IMR-90 (cell line): Measurements from ENCODE around the gene RTRAF. TPM values are rescaled to one million over a fixed set of nuclear protein-coding genes. Genes with fewer than 3 reads are reported as not detected.

Experiments used
- ATAC-seq: fragments of 200-7000 bp; cut with Tn5 transposase; 2 replicates; pipeline ENCODE4 v1.9.1; 2020; ENCODE audit warnings: low read depth, mild to moderate bottlenecking, moderate library complexity
- BruUV-seq: library from RNA; stranded (reverse); fragments of 400-500 nt; replicated peaks from 2 replicates; lab custom pipeline; 2021; lab: Mats Ljungman, UMichigan
- CTCF ChIA-PET: fragments of 300-600 bp; formaldehyde crosslinking; extraction: SDS; loops from one replicate; lab custom pipeline; 2021; ENCODE audit warnings: antibody characterized with exemption; lab: Yijun Ruan, JAX
- POLR2A ChIA-PET: fragments of 300-600 bp; sonication (Branson Sonifier 250); formaldehyde crosslinking; loops from one replicate; lab custom pipeline; 2022; ENCODE audit warnings: antibody characterized with exemption; ENCODE audit not compliant: unreplicated experiment; lab: Charles Lee
- DNase-seq: peaks from one replicate; pipeline ENCODE4 v3.0.0; 2013
- H2AFZ ChIP-seq: replicated peaks from 2 replicates; pipeline ENCODE3; 2013; ENCODE audit warnings: low read length, mild to moderate bottlenecking; ENCODE audit not compliant: poor library complexity
- H2AK5ac ChIP-seq: 2 replicates; pipeline ENCODE4 v1.6.1; 2013; ENCODE audit warnings: low read depth, low read length, inconsistent platforms
- H2AK9ac ChIP-seq: replicated peaks from 2 replicates; pipeline ENCODE3; 2013; ENCODE audit warnings: mild to moderate bottlenecking, low read depth, low read length, moderate library complexity; ENCODE audit not compliant: poor library complexity
- H2BK120ac ChIP-seq: 2 replicates; pipeline ENCODE4 v1.6.1; 2013; ENCODE audit warnings: low read depth, low read length, inconsistent platforms
- H2BK15ac ChIP-seq: 3 replicates; pipeline ENCODE4 v1.6.1; 2013; ENCODE audit warnings: low read depth, low read length, inconsistent platforms
- H2BK20ac ChIP-seq: 2 replicates; pipeline ENCODE4 v1.6.1; 2013; ENCODE audit warnings: low read depth, mild to moderate bottlenecking, inconsistent platforms, low read length, moderate library complexity
- H2BK5ac ChIP-seq: 2 replicates; pipeline ENCODE4 v1.6.1; 2013; ENCODE audit warnings: mild to moderate bottlenecking, low read depth, low read length, inconsistent platforms; ENCODE audit not compliant: poor library complexity, severe bottlenecking
- H3K14ac ChIP-seq: replicated peaks from 2 replicates; pipeline ENCODE4 v1.6.1; 2013; ENCODE audit warnings: low read depth, low read length, inconsistent platforms
- H3K18ac ChIP-seq: 2 replicates; pipeline ENCODE4 v1.6.1; 2013; ENCODE audit warnings: low read depth, low read length, control low read depth
- H3K23ac ChIP-seq: 2 replicates; pipeline ENCODE4 v1.6.1; 2013; ENCODE audit warnings: low read depth, low read length, inconsistent platforms
- H3K27ac ChIP-seq: 2 replicates; pipeline ENCODE4 v1.5.1; 2013; ENCODE audit warnings: mild to moderate bottlenecking, control low read depth, low read length; ENCODE audit not compliant: insufficient read depth
- H3K27me3 ChIP-seq: 2 replicates; pipeline ENCODE4 v1.6.1; 2013; ENCODE audit warnings: low read length; ENCODE audit not compliant: control insufficient read depth, insufficient read depth
- H3K36me3 ChIP-seq: 2 replicates; pipeline ENCODE4 v1.6.1; 2013; ENCODE audit warnings: low read length, mixed read lengths; ENCODE audit not compliant: control insufficient read depth, insufficient read depth
- H3K4ac ChIP-seq: 2 replicates; pipeline ENCODE4 v1.6.1; 2013; ENCODE audit warnings: low read depth, low read length, inconsistent platforms
- H3K4me1 ChIP-seq: 2 replicates; pipeline ENCODE4 v1.6.1; 2013; ENCODE audit warnings: low read length, mixed read lengths; ENCODE audit not compliant: control insufficient read depth, insufficient read depth
- H3K4me2 ChIP-seq: 2 replicates; pipeline ENCODE4 v1.6.1; 2013; ENCODE audit warnings: low read depth, mild to moderate bottlenecking, control low read depth, low read length, moderate library complexity
- H3K4me3 ChIP-seq: 2 replicates; pipeline ENCODE4 v1.5.1; 2013; ENCODE audit warnings: low read depth, mild to moderate bottlenecking, control low read depth, low read length, moderate library complexity; ENCODE audit not compliant: insufficient read depth
- H3K56ac ChIP-seq: 2 replicates; pipeline ENCODE4 v1.6.1; 2013; ENCODE audit warnings: low read length, inconsistent platforms; ENCODE audit not compliant: insufficient read depth; ENCODE audit errors: extremely low read depth
- H3K79me1 ChIP-seq, 2 experiments: 2 replicates each; pipeline ENCODE4 v1.6.1; 2013; ENCODE audit warnings: low read length in 2 of 2, inconsistent platforms in 1 of 2, low read depth in 1 of 2
- H3K9ac ChIP-seq: 2 replicates; pipeline ENCODE4 v1.6.1; 2013; ENCODE audit warnings: low read depth, low read length, control low read depth
- H3K9me1 ChIP-seq: 2 replicates; pipeline ENCODE4 v1.6.1; 2013; ENCODE audit warnings: low read length, inconsistent platforms; ENCODE audit not compliant: insufficient read depth
- H3K9me3 ChIP-seq: 2 replicates; pipeline ENCODE4 v1.6.1; 2013; ENCODE audit warnings: low read length; ENCODE audit not compliant: control insufficient read depth, insufficient read depth
- H4K20me1 ChIP-seq: 2 replicates; pipeline ENCODE4 v1.6.1; 2013; ENCODE audit warnings: low read length, inconsistent platforms; ENCODE audit not compliant: insufficient read depth
- H4K5ac ChIP-seq: 2 replicates; pipeline ENCODE4 v1.6.1; 2013; ENCODE audit warnings: mild to moderate bottlenecking, low read depth, low read length, control low read depth
- H4K8ac ChIP-seq, 2 experiments: 2 replicates each; pipeline ENCODE4 v1.6.1; 2013; ENCODE audit warnings: low read depth in 2 of 2, low read length in 2 of 2, control low read depth in 1 of 2, inconsistent platforms in 1 of 2
- H4K91ac ChIP-seq: 2 replicates; pipeline ENCODE4 v1.6.1; 2013; ENCODE audit warnings: low read depth, low read length, inconsistent platforms; ENCODE audit not compliant: insufficient read depth
- BHLHE40 ChIP-seq: fragments of 150-350 bp; IDR thresholded peaks from 2 replicates; pipeline ENCODE4 v1.6.1; 2016; ENCODE audit warnings: mild to moderate bottlenecking, low read depth, low read length
- CEBPB ChIP-seq: IDR thresholded peaks from 2 replicates; pipeline ENCODE4 v1.6.1; 2012; ENCODE audit warnings: low read depth, low read length, improper control_type of control experiment
- CHD1 ChIP-seq: IDR thresholded peaks from 2 replicates; pipeline ENCODE4 v1.6.1; 2012; ENCODE audit warnings: low read depth, low read length, improper control_type of control experiment
- FOS ChIP-seq: fragments of 150-350 bp; IDR thresholded peaks from 2 replicates; pipeline ENCODE4 v1.6.1; 2016; ENCODE audit warnings: low read depth, low read length
- WGBS, 2 experiments: methylation state at CpG; one replicate each; pipeline versions ENCODE4 v1.1.5 to v1.1.7; 2013; ENCODE audit warnings: missing lambda C conversion rate in 2 of 2; ENCODE audit not compliant: insufficient read length in 1 of 2; ENCODE audit errors: extremely low coverage in 2 of 2; 5-methylcytosine and 5-hydroxymethylcytosine counted together
- dilution Hi-C: fragments of 300-500 bp; cut with HindIII; formaldehyde crosslinking; loops from one replicate; pipeline ENCODE4 v1.14.3; 2018; ENCODE audit warnings: low sequenced_read_pairs; ENCODE audit not compliant: unreplicated experiment
- in situ Hi-C: fragments of 300-500 bp; cut with MboI; formaldehyde crosslinking; loops from 3 replicates; pipeline ENCODE4 v1.14.3; 2019; ENCODE audit warnings: low sequenced_read_pairs, inconsistent platforms, mixed read lengths
- intact Hi-C: fragments of 100-400 bp; cut with micrococcal nuclease; formaldehyde crosslinking; loops from 2 replicates; pipeline ENCODE4 v1.10.0; 2022
- polyA plus RNA-seq, 3 experiments: library from polyadenylated mRNA; depleted of rRNA; stranded (reverse); fragments of >200 nt; gene quantifications; 2 replicates each; pipeline ENCODE4 v1.2.3, GENCODE V29; 2012; ENCODE audit warnings: low replicate concordance in 1 of 3
- total RNA-seq: library from RNA; depleted of rRNA; stranded (reverse); fragments of >200 nt; gene quantifications from 2 replicates; pipeline ENCODE4 v1.2.3, GENCODE V29; 2012
- TF ChIP-seq, protein P1 (sequence below): fragments of 150-350 bp; IDR thresholded peaks from 2 replicates; pipeline ENCODE4 v1.6.1; 2016; ENCODE audit warnings: low read depth, mild to moderate bottlenecking, low read length, moderate library complexity, borderline replicate concordance
- TF ChIP-seq, protein P2 (sequence below): conservative IDR thresholded peaks from 2 replicates; pipeline ENCODE4 v1.5.1; 2012; ENCODE audit warnings: mild to moderate bottlenecking, low read depth, low read length, improper control_type of control experiment

RTRAF gene
- total and polyA plus RNA-seq, 2 of the 4 experiments (the other 2 are of a cell fraction), result 53.2 to 102 TPM

DNA sequence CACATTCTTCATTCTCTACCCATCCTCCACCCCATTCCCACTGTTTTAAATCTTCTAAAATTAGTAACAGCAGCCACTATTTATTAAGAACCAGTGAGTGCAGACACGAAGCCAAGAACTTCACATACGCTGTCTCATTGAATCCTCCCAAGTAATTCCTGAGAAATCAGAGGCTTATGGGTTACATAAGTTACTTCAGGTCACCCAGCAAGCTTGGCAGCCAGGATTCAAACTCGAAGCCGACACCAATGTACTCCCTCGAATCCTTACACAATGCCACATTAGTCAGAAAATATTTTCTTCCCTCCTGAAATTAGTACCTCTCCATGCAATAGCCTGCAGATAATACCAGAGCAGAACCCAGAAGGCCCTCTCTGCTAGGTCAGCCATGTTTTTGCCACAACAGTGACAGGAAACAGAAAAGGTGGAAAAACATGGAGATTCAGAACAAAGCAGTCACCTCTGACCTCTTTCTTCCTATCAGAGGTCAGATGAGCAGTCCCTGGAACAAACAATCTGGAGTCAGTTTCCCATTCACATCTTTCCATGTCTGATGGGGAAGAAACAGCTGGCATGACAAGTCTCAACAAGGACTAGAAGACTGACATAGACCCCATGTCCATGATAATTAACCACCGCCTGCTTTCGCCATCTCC is 63.1 kb downstream of the RTRAF start:
- H2AK5ac ChIP-seq, result peak overlapping the region; percentile 86
- ATAC-seq, result peak; percentile 53
- H3K27ac ChIP-seq, result peak overlapping the region; percentile 69
- peak overlapping the region; percentile 29 for H3K4me2 ChIP-seq
- H2BK20ac ChIP-seq, result peak overlapping the region; percentile 85
- H4K91ac ChIP-seq, result peak overlapping the region; percentile 68
- dilution Hi-C loops, result no loop called here
- no peak overlapping the region for H3K4me3 ChIP-seq
- ChIA-PET POLR2A (no interaction called here), CTCF (no interaction called here)
- peaks cover 43% of the 10 kb centered on the region for H3K9me1 ChIP-seq
- H3K9ac ChIP-seq, result peak overlapping the region; percentile 51
- peak; percentile 77 for TF ChIP-seq CEBPB
- TF ChIP-seq, protein P1, sequence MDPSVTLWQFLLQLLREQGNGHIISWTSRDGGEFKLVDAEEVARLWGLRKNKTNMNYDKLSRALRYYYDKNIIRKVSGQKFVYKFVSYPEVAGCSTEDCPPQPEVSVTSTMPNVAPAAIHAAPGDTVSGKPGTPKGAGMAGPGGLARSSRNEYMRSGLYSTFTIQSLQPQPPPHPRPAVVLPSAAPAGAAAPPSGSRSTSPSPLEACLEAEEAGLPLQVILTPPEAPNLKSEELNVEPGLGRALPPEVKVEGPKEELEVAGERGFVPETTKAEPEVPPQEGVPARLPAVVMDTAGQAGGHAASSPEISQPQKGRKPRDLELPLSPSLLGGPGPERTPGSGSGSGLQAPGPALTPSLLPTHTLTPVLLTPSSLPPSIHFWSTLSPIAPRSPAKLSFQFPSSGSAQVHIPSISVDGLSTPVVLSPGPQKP, result no peak
- no peak for TF ChIP-seq FOS
- TF ChIP-seq, protein P2, sequence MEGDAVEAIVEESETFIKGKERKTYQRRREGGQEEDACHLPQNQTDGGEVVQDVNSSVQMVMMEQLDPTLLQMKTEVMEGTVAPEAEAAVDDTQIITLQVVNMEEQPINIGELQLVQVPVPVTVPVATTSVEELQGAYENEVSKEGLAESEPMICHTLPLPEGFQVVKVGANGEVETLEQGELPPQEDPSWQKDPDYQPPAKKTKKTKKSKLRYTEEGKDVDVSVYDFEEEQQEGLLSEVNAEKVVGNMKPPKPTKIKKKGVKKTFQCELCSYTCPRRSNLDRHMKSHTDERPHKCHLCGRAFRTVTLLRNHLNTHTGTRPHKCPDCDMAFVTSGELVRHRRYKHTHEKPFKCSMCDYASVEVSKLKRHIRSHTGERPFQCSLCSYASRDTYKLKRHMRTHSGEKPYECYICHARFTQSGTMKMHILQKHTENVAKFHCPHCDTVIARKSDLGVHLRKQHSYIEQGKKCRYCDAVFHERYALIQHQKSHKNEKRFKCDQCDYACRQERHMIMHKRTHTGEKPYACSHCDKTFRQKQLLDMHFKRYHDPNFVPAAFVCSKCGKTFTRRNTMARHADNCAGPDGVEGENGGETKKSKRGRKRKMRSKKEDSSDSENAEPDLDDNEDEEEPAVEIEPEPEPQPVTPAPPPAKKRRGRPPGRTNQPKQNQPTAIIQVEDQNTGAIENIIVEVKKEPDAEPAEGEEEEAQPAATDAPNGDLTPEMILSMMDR, result no peak
- TF ChIP-seq BHLHE40, result no peak
- no peak for TF ChIP-seq CHD1
- in situ Hi-C loops, result no loop called here
- peak overlapping the region; percentile 59 for H2AFZ ChIP-seq
- H4K20me1 ChIP-seq, result peaks cover 55% of the 10 kb centered on the region
- peak overlapping the region; percentile 31 for H3K23ac ChIP-seq
- BruUV-seq, result no TSS peak
- peak overlapping the region; percentile 44 for H2BK120ac ChIP-seq
- peak overlapping the region; percentile 87 for H2BK5ac ChIP-seq
- H2BK15ac ChIP-seq, result peak overlapping the region; percentile 31; the same call in 2 of the 3 replicates
- H3K56ac ChIP-seq, result 0 out of 2 replicates have a peak overlapping the region, but pooled peaks have one; percentile 34
- H3K9me3 ChIP-seq, result no peaks in the 10 kb centered on the region
- H3K18ac ChIP-seq, result peak overlapping the region; percentile 63
- peak overlapping the region; percentile 11 for H3K14ac ChIP-seq
- no peaks in the 10 kb centered on the region for H3K27me3 ChIP-seq
- H3K4me1 ChIP-seq, result peaks cover 45% of the 10 kb centered on the region
- peaks cover 54% of the 10 kb centered on the region for H3K36me3 ChIP-seq
- intact Hi-C loops, result no loop called here
- no CpG with 5 or more reads among the region's 7 CpGs for WGBS, 2 experiments
- peak overlapping the region; percentile 81 for H3K4ac ChIP-seq
- peak; percentile 83 for DNase-seq
- H3K79me1 ChIP-seq, result peaks cover 24 to 78% of the 10 kb centered on the region in 2 experiments
- H4K8ac ChIP-seq, result peak overlapping the region; percentile 13; a peak in 3 of 4 replicates
- peak overlapping the region; percentile 5 for H2AK9ac ChIP-seq
- H4K5ac ChIP-seq, result peak overlapping the region; percentile 26
